Mesothelial cell of epicardium (in vitro differentiated cells): ENCODE measurements around the gene MSGN1. TPM values are rescaled to one million over a fixed set of nuclear protein-coding genes. Genes with fewer than 3 reads are reported as not detected.

Source experiments
- DNase-seq, 2 experiments: peaks; one replicate each; pipeline ENCODE4 v3.0.0; 2021; ENCODE audit warnings: low spot score in 2 of 2; ENCODE audit not compliant: unreplicated experiment in 2 of 2
- H3K27ac Mint-ChIP-seq: 2 replicates; pipeline ENCODE4 v1.8.0; 2021; ENCODE audit warnings: mixed read lengths
- H3K27me3 Mint-ChIP-seq: 2 replicates; pipeline ENCODE4 v1.8.0; 2021; ENCODE audit warnings: low read depth, mixed read lengths
- H3K36me3 Mint-ChIP-seq: 2 replicates; pipeline ENCODE4 v1.8.0; 2021; ENCODE audit warnings: mixed read lengths
- H3K4me1 Mint-ChIP-seq: 2 replicates; pipeline ENCODE4 v1.8.0; 2021; ENCODE audit warnings: mixed read lengths
- H3K4me3 Mint-ChIP-seq: 2 replicates; pipeline ENCODE4 v1.8.0; 2021; ENCODE audit warnings: mild to moderate bottlenecking, moderate library complexity, mixed read lengths
- H3K9me3 Mint-ChIP-seq: 2 replicates; pipeline ENCODE4 v1.8.0; 2021; ENCODE audit warnings: mixed read lengths
- CTCF ChIP-seq: fragments of 200-600 bp; sonication (generic); IDR thresholded peaks from one replicate; pipeline ENCODE4 v1.5.0; 2021; ENCODE audit warnings: antibody characterized with exemption; ENCODE audit not compliant: unreplicated experiment
- total RNA-seq: library from RNA; stranded (reverse); gene quantifications from 3 replicates; pipeline ENCODE4 v1.2.1, GENCODE V29; 2021

MSGN1 gene
- total RNA-seq, 1 donor from 2014 or later = not detected

GRCh38 chr2:17827316-17827715 is 11.1 kb downstream of the MSGN1 start:
- TF ChIP-seq CTCF = no peak
- Mint-ChIP-seq H3K27me3 (peaks cover 54% of the 10 kb centered on the region), H3K4me1 (peaks cover 9% of the 10 kb centered on the region), H3K27ac (no peak overlapping the region), H3K4me3 (no peak overlapping the region), H3K9me3 (no peaks in the 10 kb centered on the region), H3K36me3 (no peaks in the 10 kb centered on the region)
- DNase-seq = no peak

GRCh38 chr2:17827785-17828184 is 11.5 kb downstream of the MSGN1 start:
- no peak for TF ChIP-seq CTCF

GRCh38 chr2:17830053-17831034 is 14.1 kb downstream of the MSGN1 start:
- no peaks in the 10 kb centered on the region for H3K9me3 Mint-ChIP-seq
- H3K4me3 Mint-ChIP-seq = peak overlapping the region; percentile 46
- TF ChIP-seq CTCF = peak; percentile 83
- H3K4me1 Mint-ChIP-seq = peaks cover 7% of the 10 kb centered on the region
- no peaks in the 10 kb centered on the region for H3K36me3 Mint-ChIP-seq
- peak; percentile 48 to 90 for DNase-seq
- H3K27me3 Mint-ChIP-seq = peaks cover 60% of the 10 kb centered on the region
- H3K27ac Mint-ChIP-seq = no peak overlapping the region

More at GRCh38 chr2:17827785-17828184, 11.5 kb downstream of the MSGN1 start:
- Mint-ChIP-seq H3K4me1 (peaks cover 7% of the 10 kb centered on the region), H3K27ac (no peak overlapping the region), H3K4me3 (no peak overlapping the region), H3K9me3 (no peaks in the 10 kb centered on the region), H3K27me3 (peaks cover 56% of the 10 kb centered on the region), H3K36me3 (no peaks in the 10 kb centered on the region)
- no peak for DNase-seq

DNA sequence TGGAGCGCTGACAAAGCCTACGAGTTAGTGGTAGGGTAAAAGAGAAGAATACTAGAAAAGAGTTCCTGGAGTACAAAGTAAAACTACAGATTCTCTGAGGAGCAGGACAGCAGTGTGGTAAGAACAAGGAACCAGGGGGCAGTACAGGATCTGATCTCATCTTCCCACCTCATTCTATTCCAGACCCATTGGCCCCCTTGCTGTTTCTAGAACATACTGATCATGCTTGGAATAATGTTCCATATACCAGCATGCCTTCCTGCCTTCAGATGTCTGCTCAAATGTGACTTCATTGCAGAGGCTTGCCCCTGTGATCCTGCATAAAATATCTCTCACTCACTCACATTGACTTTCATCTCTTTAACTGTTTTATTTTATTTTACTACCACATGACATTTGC is 19.3 kb downstream of the MSGN1 start:
- no peak overlapping the region for H3K4me3 Mint-ChIP-seq
- no peak for DNase-seq

GRCh38 chr2:17839959-17840358 is 23.7 kb downstream of the MSGN1 start:
- no peak for TF ChIP-seq CTCF
- Mint-ChIP-seq H3K27me3 (peaks cover 38% of the 10 kb centered on the region), H3K27ac (no peak overlapping the region), H3K9me3 (no peaks in the 10 kb centered on the region), H3K4me1 (no peaks in the 10 kb centered on the region), H3K36me3 (no peaks in the 10 kb centered on the region), H3K4me3 (no peak overlapping the region)
- no peak for DNase-seq

More for the DNA sequence above, 19.3 kb downstream of the MSGN1 start:
- Mint-ChIP-seq H3K36me3 (no peaks in the 10 kb centered on the region), H3K27me3 (peaks cover 31% of the 10 kb centered on the region), H3K4me1 (peaks cover 6% of the 10 kb centered on the region), H3K27ac (no peak overlapping the region), H3K9me3 (no peaks in the 10 kb centered on the region)
- no peak for TF ChIP-seq CTCF
